ENCODE results near the gene PDZD8.

- no peak for TF ChIP-seq CTCF (IDR thresholded peaks at IDR 0.05; ENCODE audit: low read length)
- TF ChIP-seq EZH2 (IDR thresholded peaks at IDR 0.05; ENCODE audit: borderline replicate concordance, low read length) = no peak
Measured at GRCh38 chr10:117261501-117261900, 113.7 kb downstream of the PDZD8 start.

All from OCI-LY1 (cell line).